MM.1S (cell line): ENCODE results near the gene HEMK1.

Experiments used
- EZH2phosphoT487 ChIP-seq: fragments of 300-600 bp; sonication (generic); IDR thresholded peaks from 2 replicates; pipeline ENCODE4 v1.6.1; 2018; ENCODE audit warnings: antibody characterized with exemption, low read length
- TF ChIP-seq, protein P1 (sequence below): fragments of 300-600 bp; sonication (generic); IDR thresholded peaks from 2 replicates; pipeline ENCODE4 v1.5.1; 2016; ENCODE audit warnings: antibody characterized with exemption, low read length, mixed read lengths

GRCh38 chr3:50557915-50558314 is 11.4 kb upstream of the HEMK1 start:
- TF ChIP-seq EZH2phosphoT487 = no peak
- TF ChIP-seq, protein P1, sequence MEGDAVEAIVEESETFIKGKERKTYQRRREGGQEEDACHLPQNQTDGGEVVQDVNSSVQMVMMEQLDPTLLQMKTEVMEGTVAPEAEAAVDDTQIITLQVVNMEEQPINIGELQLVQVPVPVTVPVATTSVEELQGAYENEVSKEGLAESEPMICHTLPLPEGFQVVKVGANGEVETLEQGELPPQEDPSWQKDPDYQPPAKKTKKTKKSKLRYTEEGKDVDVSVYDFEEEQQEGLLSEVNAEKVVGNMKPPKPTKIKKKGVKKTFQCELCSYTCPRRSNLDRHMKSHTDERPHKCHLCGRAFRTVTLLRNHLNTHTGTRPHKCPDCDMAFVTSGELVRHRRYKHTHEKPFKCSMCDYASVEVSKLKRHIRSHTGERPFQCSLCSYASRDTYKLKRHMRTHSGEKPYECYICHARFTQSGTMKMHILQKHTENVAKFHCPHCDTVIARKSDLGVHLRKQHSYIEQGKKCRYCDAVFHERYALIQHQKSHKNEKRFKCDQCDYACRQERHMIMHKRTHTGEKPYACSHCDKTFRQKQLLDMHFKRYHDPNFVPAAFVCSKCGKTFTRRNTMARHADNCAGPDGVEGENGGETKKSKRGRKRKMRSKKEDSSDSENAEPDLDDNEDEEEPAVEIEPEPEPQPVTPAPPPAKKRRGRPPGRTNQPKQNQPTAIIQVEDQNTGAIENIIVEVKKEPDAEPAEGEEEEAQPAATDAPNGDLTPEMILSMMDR = no peak
